ENCODE measurements around the gene SPATA16.

The SPATA16 gene

DNA sequence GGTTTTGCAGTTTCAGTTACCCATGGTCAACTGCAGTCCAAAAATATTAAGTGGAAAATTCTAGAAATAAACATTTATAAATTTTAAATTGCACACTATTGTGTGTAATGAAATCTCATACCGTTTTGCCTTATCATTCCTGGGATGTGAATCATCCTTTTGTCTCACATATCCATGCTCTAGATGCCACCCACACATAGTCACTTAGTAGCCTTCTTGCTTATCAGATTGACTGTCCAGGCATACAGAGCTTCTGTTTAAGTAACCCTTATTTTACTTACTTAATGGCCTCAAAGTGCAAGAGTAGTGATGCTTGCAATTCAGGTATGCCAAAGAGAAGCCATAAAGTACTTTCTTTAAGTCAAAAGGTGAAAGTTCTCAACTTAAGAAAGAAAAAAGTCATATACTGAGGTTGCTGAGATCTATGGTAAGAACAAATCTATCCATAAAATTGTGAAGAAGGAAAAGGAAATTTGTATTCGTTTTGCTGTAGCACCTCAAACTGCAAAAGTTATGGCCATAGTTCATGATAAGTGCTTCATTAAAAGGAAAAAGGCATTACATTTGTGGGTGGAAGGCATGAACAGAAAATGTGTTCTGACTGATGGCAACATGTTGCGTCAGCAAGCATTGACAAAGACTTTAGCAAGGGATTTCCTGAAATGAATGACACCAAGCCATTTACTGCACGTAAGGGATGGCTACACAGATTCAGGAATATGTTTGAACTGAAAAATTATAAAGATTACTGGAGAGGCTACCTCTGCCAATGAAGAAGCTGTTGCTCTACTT is 43.8 kb downstream of the SPATA16 start:
- DNase-seq (ENCODE audit: low read depth, low spot score) = no peak
- TF ChIP-seq, protein P1, sequence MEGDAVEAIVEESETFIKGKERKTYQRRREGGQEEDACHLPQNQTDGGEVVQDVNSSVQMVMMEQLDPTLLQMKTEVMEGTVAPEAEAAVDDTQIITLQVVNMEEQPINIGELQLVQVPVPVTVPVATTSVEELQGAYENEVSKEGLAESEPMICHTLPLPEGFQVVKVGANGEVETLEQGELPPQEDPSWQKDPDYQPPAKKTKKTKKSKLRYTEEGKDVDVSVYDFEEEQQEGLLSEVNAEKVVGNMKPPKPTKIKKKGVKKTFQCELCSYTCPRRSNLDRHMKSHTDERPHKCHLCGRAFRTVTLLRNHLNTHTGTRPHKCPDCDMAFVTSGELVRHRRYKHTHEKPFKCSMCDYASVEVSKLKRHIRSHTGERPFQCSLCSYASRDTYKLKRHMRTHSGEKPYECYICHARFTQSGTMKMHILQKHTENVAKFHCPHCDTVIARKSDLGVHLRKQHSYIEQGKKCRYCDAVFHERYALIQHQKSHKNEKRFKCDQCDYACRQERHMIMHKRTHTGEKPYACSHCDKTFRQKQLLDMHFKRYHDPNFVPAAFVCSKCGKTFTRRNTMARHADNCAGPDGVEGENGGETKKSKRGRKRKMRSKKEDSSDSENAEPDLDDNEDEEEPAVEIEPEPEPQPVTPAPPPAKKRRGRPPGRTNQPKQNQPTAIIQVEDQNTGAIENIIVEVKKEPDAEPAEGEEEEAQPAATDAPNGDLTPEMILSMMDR (IDR thresholded peaks at IDR 0.05; ENCODE audit: insufficient read depth, low read length, missing control alignments) = no peak
- CTCF ChIA-PET = no interaction called here
- POLR2A ChIA-PET = no interaction called here
- no peak overlapping the region for H3K4me3 ChIP-seq (ENCODE audit: low read depth, low read length)

DNA sequence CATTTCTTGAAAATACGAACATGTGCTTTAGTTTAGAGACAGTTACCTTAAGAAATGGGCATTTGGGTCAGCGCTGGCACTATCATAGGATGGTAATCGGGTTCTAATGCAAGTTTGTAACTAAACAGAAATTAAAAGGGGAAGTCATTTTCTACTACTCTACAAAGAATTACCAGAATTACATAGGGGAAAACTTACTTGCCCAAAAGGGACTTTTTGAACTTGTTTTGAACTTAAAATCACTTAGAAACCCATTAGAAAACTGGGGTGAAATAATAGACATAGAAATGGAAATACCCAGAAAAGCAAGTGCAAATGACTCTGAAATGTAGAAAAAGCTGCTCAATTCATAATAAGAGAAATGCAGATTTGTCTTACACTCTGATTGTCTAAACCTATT is 44.9 kb downstream of the SPATA16 start:
- ChIA-PET POLR2A (interaction anchor here (0.6 kb wide), 1 partner anchor 445 kb away, joined by 3 read pairs; no protein-coding TSS in a partner anchor), CTCF (no interaction called here)
- no peak for DNase-seq (ENCODE audit: low read depth, low spot score)
- no peak overlapping the region for H3K4me3 ChIP-seq (ENCODE audit: low read depth, low read length)
- TF ChIP-seq, protein P1 (IDR thresholded peaks at IDR 0.05; ENCODE audit: insufficient read depth, low read length, missing control alignments) = no peak

DNA sequence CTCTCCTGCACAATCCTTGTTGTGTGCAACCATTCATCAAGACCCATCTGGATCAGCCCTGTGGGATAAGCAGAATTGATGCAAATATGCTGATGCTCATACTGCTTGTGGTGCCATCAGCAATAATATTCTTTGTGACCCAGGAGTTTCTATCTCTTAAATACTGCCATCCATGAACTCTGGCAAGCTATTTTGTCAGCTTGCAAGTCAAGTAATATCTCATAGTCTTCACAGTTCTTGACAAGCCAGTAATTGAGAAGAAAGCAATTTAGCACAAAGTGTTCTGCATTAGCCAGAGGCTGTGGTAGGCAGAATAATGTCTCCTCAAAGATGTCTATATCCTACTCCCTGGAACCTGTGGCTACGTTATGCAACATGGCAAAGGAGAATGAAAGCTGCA is 49.0 kb downstream of the SPATA16 start:
- ChIA-PET POLR2A (no interaction called here), CTCF (no interaction called here)
- TF ChIP-seq, protein P1 (IDR thresholded peaks at IDR 0.05; ENCODE audit: insufficient read depth, low read length, missing control alignments) = no peak
- DNase-seq (ENCODE audit: low read depth, low spot score) = no peak
- no peak overlapping the region for H3K4me3 ChIP-seq (ENCODE audit: low read depth, low read length)

DNA sequence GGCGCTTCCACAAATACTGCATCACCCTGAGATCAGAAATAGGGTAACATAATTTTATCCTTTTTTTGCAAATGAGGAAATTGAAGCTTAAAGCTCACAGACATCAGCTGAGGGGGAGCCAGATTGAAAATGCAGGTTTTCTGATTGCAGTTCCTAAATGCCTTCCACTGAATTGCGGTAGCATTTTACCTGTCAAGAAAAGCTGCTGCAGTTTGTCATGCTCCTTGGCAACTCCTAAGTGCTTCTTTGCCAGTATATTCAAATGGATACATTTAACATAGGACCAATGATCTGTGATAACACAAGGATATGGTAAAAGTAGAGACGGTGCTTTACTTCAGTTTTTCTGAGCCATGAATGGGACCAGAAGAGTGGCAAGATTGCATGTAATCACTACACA is 50.5 kb downstream of the SPATA16 start:
- POLR2A ChIA-PET = no interaction called here
- TF ChIP-seq, protein P1 (IDR thresholded peaks at IDR 0.05; ENCODE audit: insufficient read depth, low read length, missing control alignments) = no peak
- no peak for DNase-seq (ENCODE audit: low read depth, low spot score)
- CTCF ChIA-PET = no interaction called here
- no peak overlapping the region for H3K4me3 ChIP-seq (ENCODE audit: low read depth, low read length)

DNA sequence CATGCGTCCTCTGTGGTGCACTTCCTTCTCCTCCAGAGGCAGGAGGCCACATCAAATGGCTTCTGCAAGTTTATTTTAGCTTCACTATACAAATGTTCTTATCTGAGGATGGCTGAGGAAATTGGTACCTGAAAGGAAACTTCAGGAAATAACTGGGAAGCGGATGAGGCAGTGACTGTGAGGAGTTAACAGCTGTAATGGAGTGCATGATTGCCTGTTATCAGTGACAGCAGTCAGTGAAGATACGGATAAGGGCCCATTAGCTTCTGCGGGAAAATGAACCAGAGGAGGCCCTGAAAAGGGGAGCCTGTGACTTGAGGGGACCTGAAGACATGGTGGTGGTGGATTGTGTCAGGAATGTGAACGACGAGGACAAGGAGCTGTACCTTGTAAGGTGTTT is 51.8 kb downstream of the SPATA16 start:
- no peak for DNase-seq (ENCODE audit: low read depth, low spot score)
- ChIA-PET CTCF (no interaction called here), POLR2A (no interaction called here)
- H3K4me3 ChIP-seq (ENCODE audit: low read depth, low read length) = no peak overlapping the region
- TF ChIP-seq, protein P1 (IDR thresholded peaks at IDR 0.05; ENCODE audit: insufficient read depth, low read length, missing control alignments) = no peak

DNA sequence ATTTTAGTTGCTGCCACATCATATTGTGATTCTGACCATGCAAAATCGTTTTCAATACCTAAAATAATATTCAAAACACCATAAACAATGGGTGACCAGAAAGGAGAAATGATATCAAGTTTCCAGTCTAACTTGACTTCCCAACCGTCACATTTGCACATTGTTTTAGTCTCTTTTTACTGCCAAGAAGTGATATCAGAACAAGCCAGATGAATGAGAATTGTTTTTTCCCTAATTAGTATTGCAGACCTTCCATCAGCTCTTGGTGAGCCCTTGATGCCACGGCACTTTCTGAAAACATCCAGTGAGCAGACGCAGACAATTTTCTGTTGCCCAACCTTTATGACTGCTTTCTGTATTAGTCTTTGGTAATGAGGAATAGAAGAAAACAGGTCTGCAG is 62.5 kb downstream of the SPATA16 start:
- TF ChIP-seq, protein P1 (IDR thresholded peaks at IDR 0.05; ENCODE audit: insufficient read depth, low read length, missing control alignments) = no peak
- no peak for DNase-seq (ENCODE audit: low read depth, low spot score)
- POLR2A ChIA-PET = no interaction called here
- H3K4me3 ChIP-seq (ENCODE audit: low read depth, low read length) = no peak overlapping the region
- CTCF ChIA-PET = no interaction called here
